ENCODE measurements around the gene MAD1L1. TPM values are rescaled to one million over a fixed set of nuclear protein-coding genes. Genes with fewer than 3 reads are reported as not detected.

Gene MAD1L1
- total RNA-seq, 2 experiments from 2014 or later = 58.3 to 65.3 TPM

DNA sequence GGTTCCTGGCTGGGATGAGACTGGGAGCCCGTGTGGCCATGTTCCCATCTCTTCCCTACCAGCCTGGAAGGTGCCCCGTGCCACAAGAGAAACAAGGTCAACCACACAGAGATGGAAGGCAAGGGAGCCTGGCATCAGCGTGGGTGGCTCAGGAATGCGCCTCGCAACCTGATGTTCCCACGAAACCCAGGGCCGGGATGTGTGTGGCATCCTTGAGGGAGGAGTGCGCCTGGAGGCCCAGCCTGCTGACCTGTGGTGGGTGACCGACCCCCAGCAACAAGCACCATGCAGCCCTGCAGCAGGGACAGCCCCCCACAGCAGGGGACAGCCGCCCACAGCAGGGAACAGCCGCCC, 295.5 kb downstream of the MAD1L1 start:
- Histone ChIP-seq H3K4me3 (ENCODE audit: low read depth, low read length, poor library complexity, severe bottlenecking) (no peak overlapping the region), H3K4me2 (ENCODE audit: low read length) (no peak overlapping the region), H3K9me2 (ENCODE audit: insufficient read depth, low read length) (no peaks in the 10 kb centered on the region), H3K36me3 (ENCODE audit: insufficient read depth, low read length) (no peaks in the 10 kb centered on the region), H2AFZ (ENCODE audit: low read length) (no peak overlapping the region), H4K20me1 (ENCODE audit: insufficient read depth, low read length) (no peaks in the 10 kb centered on the region), H3K9me3 (ENCODE audit: low read length) (no peaks in the 10 kb centered on the region), H3K79me2 (ENCODE audit: insufficient read depth, low read depth, low read length) (no peaks in the 10 kb centered on the region), H3K4me1 (ENCODE audit: insufficient read depth, low read length, poor library complexity, severe bottlenecking) (peaks cover 17% of the 10 kb centered on the region), H3K27ac (ENCODE audit: low read depth, low read length, poor library complexity, severe bottlenecking) (no peak overlapping the region)
- no peak for DNase-seq (ENCODE audit: low spot score)
- ChIA-PET POLR2A (no interaction called here), CTCF (ENCODE audit: unreplicated experiment) (no interaction called here)
- intact Hi-C loops (cut with micrococcal nuclease; ENCODE audit: unreplicated experiment) = no loop called here
- no TSS peak for BruUV-seq (replicated peaks)
- TF ChIP-seq, protein P1, sequence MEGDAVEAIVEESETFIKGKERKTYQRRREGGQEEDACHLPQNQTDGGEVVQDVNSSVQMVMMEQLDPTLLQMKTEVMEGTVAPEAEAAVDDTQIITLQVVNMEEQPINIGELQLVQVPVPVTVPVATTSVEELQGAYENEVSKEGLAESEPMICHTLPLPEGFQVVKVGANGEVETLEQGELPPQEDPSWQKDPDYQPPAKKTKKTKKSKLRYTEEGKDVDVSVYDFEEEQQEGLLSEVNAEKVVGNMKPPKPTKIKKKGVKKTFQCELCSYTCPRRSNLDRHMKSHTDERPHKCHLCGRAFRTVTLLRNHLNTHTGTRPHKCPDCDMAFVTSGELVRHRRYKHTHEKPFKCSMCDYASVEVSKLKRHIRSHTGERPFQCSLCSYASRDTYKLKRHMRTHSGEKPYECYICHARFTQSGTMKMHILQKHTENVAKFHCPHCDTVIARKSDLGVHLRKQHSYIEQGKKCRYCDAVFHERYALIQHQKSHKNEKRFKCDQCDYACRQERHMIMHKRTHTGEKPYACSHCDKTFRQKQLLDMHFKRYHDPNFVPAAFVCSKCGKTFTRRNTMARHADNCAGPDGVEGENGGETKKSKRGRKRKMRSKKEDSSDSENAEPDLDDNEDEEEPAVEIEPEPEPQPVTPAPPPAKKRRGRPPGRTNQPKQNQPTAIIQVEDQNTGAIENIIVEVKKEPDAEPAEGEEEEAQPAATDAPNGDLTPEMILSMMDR (conservative IDR thresholded peaks at IDR 0.05; ENCODE audit: low read length) = no peak
- TF ChIP-seq EZH2phosphoT487 (IDR thresholded peaks at IDR 0.05; ENCODE audit: borderline replicate concordance, low read depth, low read length) = no peak

DNA sequence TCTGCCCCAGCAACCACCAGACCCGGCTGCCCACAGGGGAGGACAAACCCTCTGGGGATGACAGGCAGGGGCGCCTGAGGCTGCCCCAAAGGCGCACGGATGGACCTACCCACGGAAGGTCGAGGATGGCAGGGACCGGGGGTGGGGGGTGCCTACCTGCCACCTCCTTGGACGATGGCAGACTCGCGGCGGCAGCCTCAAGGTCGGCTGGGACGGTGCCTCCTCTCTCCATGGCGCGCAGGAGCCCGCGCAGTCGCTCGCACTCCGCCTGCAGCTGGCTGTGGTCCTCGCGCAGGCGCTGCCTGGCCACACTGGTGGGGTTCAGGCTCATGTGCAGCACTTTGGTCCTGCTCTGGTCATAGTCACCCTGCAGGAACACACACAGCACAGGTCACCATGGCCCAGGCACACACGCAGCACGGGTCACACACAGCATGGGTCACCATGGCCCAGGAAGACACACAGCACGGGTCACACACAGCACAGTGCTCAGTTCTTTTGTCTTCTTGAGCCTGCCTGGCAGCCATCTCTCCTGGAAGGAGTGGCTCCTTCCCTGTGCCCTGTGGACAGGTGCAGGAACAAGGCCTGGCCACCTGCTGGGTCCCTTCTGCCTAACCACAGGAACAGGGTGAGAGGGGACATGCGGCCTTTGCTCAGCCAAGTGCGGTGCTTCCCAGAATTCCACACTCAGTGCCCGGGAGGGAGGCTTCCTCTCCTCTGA, 296.1 kb downstream of the MAD1L1 start:
- Histone ChIP-seq H3K9me3 (ENCODE audit: low read length) (no peaks in the 10 kb centered on the region), H3K27ac (ENCODE audit: low read depth, low read length, poor library complexity, severe bottlenecking) (no peak overlapping the region), H2AFZ (ENCODE audit: low read length) (no peak overlapping the region), H3K9me2 (ENCODE audit: insufficient read depth, low read length) (no peaks in the 10 kb centered on the region), H3K4me2 (ENCODE audit: low read length) (no peak overlapping the region), H3K4me3 (ENCODE audit: low read depth, low read length, poor library complexity, severe bottlenecking) (no peak overlapping the region), H3K36me3 (ENCODE audit: insufficient read depth, low read length) (no peaks in the 10 kb centered on the region), H3K4me1 (ENCODE audit: insufficient read depth, low read length, poor library complexity, severe bottlenecking) (peaks cover 17% of the 10 kb centered on the region), H4K20me1 (ENCODE audit: insufficient read depth, low read length) (no peaks in the 10 kb centered on the region), H3K79me2 (ENCODE audit: insufficient read depth, low read depth, low read length) (no peaks in the 10 kb centered on the region)
- TF ChIP-seq, protein P1 (conservative IDR thresholded peaks at IDR 0.05; ENCODE audit: low read length) = no peak
- TF ChIP-seq EZH2phosphoT487 (IDR thresholded peaks at IDR 0.05; ENCODE audit: borderline replicate concordance, low read depth, low read length) = no peak
- ChIA-PET POLR2A (no interaction called here), CTCF (ENCODE audit: unreplicated experiment) (no interaction called here)
- intact Hi-C loops (cut with micrococcal nuclease; ENCODE audit: unreplicated experiment) = no loop called here
- no TSS peak for BruUV-seq (replicated peaks)
- DNase-seq (ENCODE audit: low spot score) = no peak

DNA sequence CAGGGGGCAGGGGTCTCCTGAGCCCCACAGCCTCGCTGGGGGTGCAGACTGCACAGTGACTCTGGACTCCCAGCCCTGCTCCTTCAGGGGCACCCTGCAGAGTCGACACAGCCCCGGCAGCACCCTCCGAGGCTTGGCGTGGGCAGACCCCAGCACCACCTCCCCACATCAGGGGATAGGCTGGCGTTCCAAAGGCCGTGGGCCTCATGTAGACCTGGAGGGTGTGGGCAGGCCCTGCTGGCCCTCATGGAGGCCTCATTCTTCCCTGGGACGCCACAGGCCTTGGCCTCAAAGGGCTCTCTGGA, 296.8 kb downstream of the MAD1L1 start:
- Histone ChIP-seq H3K36me3 (ENCODE audit: insufficient read depth, low read length) (no peaks in the 10 kb centered on the region), H4K20me1 (ENCODE audit: insufficient read depth, low read length) (no peaks in the 10 kb centered on the region), H3K9me2 (ENCODE audit: insufficient read depth, low read length) (no peaks in the 10 kb centered on the region), H3K4me2 (ENCODE audit: low read length) (no peak overlapping the region), H3K4me3 (ENCODE audit: low read depth, low read length, poor library complexity, severe bottlenecking) (no peak overlapping the region), H3K27ac (ENCODE audit: low read depth, low read length, poor library complexity, severe bottlenecking) (no peak overlapping the region), H3K9me3 (ENCODE audit: low read length) (no peaks in the 10 kb centered on the region), H2AFZ (ENCODE audit: low read length) (no peak overlapping the region), H3K79me2 (ENCODE audit: insufficient read depth, low read depth, low read length) (no peaks in the 10 kb centered on the region), H3K4me1 (ENCODE audit: insufficient read depth, low read length, poor library complexity, severe bottlenecking) (peaks cover 14% of the 10 kb centered on the region)
- CTCF ChIA-PET (ENCODE audit: unreplicated experiment) = no interaction called here
- TF ChIP-seq, protein P1 (conservative IDR thresholded peaks at IDR 0.05; ENCODE audit: low read length) = no peak
- TF ChIP-seq EZH2phosphoT487 (IDR thresholded peaks at IDR 0.05; ENCODE audit: borderline replicate concordance, low read depth, low read length) = no peak
- POLR2A ChIA-PET = no interaction called here
- intact Hi-C loops (cut with micrococcal nuclease; ENCODE audit: unreplicated experiment) = no loop called here
- no TSS peak for BruUV-seq (replicated peaks)
- no peak for DNase-seq (ENCODE audit: low spot score)

Measured in OCI-LY7 (cell line).